Upper lobe of left lung (tissue), 6 donors: ENCODE measurements around the gene CHMP3. TPM values are rescaled to one million over a fixed set of nuclear protein-coding genes. Genes with fewer than 3 reads are reported as not detected.

Experiments used
- ATAC-seq, 2 donors: fragments of 200-7000 bp; cut with Tn5 transposase; one replicate each; pipeline ENCODE4 v1.9.1; 2022; ENCODE audit warnings: mild to moderate bottlenecking in 2 of 2, moderate library complexity in 2 of 2; ENCODE audit not compliant: low FRiP score in 2 of 2
- DNase-seq, 2 donors: peaks; one replicate each; pipeline ENCODE4 v3.0.0-alpha.2; 2019 to 2020
- H3K27ac ChIP-seq, 4 donors: fragments of 200-600 bp; sonication (generic); one replicate each; pipeline ENCODE4 v1.5.1; 2016 to 2019
- H3K27me3 ChIP-seq, 4 donors: fragments of 200-600 bp; sonication (generic); one replicate each; pipeline ENCODE4 v1.5.1; 2017 to 2019
- H3K36me3 ChIP-seq, 4 donors: fragments of 200-600 bp; sonication (generic); one replicate each; pipeline ENCODE4 v1.5.1; 2016 to 2019
- H3K4me1 ChIP-seq, 4 donors: fragments of 200-600 bp; sonication (generic); one replicate each; pipeline ENCODE4 v1.5.1; 2018 to 2019
- H3K4me3 ChIP-seq, 4 donors: fragments of 200-600 bp; sonication (generic); one replicate each; pipeline ENCODE4 v1.5.1; 2017 to 2019; ENCODE audit warnings: mild to moderate bottlenecking in 2 of 4, moderate library complexity in 1 of 4
- H3K9me3 ChIP-seq, 4 donors: fragments of 200-600 bp; sonication (generic); one replicate each; pipeline ENCODE4 v1.5.1; 2018 to 2019
- CTCF ChIP-seq, 6 experiments: fragments of 450-650 bp in 4 of 6; fragments of 200-600 bp in 2 of 6; sonication (generic) in 2 of 6; IDR thresholded peaks; one replicate each; pipeline ENCODE4 v1.5.1; 2016 to 2019; ENCODE audit warnings: antibody characterized with exemption in 6 of 6
- EP300 ChIP-seq, 4 donors: sonication (generic); formaldehyde crosslinking; IDR thresholded peaks; one replicate each; pipeline ENCODE4 v1.5.1; 2017; ENCODE audit warnings: antibody characterized with exemption in 4 of 4, control low read depth in 2 of 4
- POLR2A ChIP-seq, 4 donors: fragments of 450-650 bp; IDR thresholded peaks; one replicate each; pipeline ENCODE4 v1.5.1; 2016 to 2017; ENCODE audit warnings: antibody characterized with exemption in 4 of 4, mild to moderate bottlenecking in 2 of 4
- POLR2AphosphoS5 ChIP-seq, 2 donors: sonication (generic); formaldehyde crosslinking; IDR thresholded peaks; one replicate each; pipeline ENCODE4 v1.5.1; 2017; ENCODE audit warnings: antibody characterized with exemption in 2 of 2
- WGBS, 2 donors: methylation state at CpG; one replicate each; pipeline ENCODE4 v1.1.5; 2017 to 2018; 5-methylcytosine and 5-hydroxymethylcytosine counted together
- total RNA-seq, 6 donors: library from RNA; depleted of rRNA in 4 of 6; stranded (reverse); fragments of >200 nt in 4 of 6; gene quantifications; one replicate each; pipeline versions ENCODE4 v1.1.0 to v1.2.1, GENCODE V29; 2016 to 2021
- donor health status: DM: no; HTN: no; CAD: no; lungs with moderate emphysema.
- donor health status: DM: no; HTN: yes; CAD: no; lungs with severe emphysema.

The CHMP3 gene
- total RNA-seq, 6 donors from 2014 or later = 68.1 to 176 (median 106) TPM

- no peak for ATAC-seq
- 91 to 93% methylated on average over 6 to 7 of the region's 7 CpGs for WGBS, 2 donors
- H3K27ac ChIP-seq = peak overlapping the region in 1 of 4 donors; percentile 19
Observed at GRCh38 chr2:86488561-86489250, 74.5 kb downstream of the CHMP3 start.

DNA sequence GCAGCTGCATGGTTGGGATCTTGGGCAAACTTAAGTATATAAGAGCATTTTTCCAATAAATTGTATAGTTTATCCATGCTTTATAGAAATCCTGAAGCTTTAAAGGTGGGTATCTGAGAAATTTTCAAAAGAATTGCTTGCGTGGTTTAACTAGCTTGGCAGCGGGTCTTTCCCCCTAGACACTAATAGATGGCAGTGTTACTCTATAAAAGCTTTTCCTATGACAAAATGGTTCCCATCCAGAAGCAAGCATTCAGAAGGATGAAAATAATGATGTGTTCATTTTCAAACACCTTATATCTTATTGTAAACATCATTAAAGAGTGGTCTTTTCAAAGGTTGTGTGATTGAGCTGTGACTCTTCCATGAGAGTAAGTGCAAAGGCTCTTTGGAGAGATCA, 76.2 kb downstream of the CHMP3 start:
- peaks cover 0 to 4% (median 0%) of the 10 kb centered on the region in 4 donors for H3K4me1 ChIP-seq
- TF ChIP-seq POLR2A (IDR thresholded peaks at IDR 0.05) (no peak), CTCF (IDR thresholded peaks at IDR 0.05) (no peak), POLR2AphosphoS5 (IDR thresholded peaks at IDR 0.05) (no peak), EP300 (IDR thresholded peaks at IDR 0.05) (no peak)
- H3K27me3 ChIP-seq = no peaks in the 10 kb centered on the region
- no peak overlapping the region for H3K27ac ChIP-seq
- 98 to 100% methylated on average over 2 of the region's 2 CpGs for WGBS, 2 donors
- H3K36me3 ChIP-seq = peaks cover 34 to 100% (median 84%) of the 10 kb centered on the region in 4 donors
- no peak overlapping the region for H3K4me3 ChIP-seq
- ATAC-seq = no peak
- no peaks in the 10 kb centered on the region for H3K9me3 ChIP-seq
- no peak for DNase-seq

More at GRCh38 chr2:86488561-86489250, 74.5 kb downstream of the CHMP3 start:
- DNase-seq = no peak
- H3K4me1 ChIP-seq = no peaks in the 10 kb centered on the region
- H3K9me3 ChIP-seq = no peaks in the 10 kb centered on the region
- H3K4me3 ChIP-seq = no peak overlapping the region
- H3K36me3 ChIP-seq = peaks cover 31 to 100% (median 80%) of the 10 kb centered on the region in 4 donors
- TF ChIP-seq EP300 (IDR thresholded peaks at IDR 0.05) (no peak), CTCF (IDR thresholded peaks at IDR 0.05) (no peak), POLR2AphosphoS5 (IDR thresholded peaks at IDR 0.05) (no peak), POLR2A (IDR thresholded peaks at IDR 0.05) (no peak)
- H3K27me3 ChIP-seq = no peaks in the 10 kb centered on the region

DNA sequence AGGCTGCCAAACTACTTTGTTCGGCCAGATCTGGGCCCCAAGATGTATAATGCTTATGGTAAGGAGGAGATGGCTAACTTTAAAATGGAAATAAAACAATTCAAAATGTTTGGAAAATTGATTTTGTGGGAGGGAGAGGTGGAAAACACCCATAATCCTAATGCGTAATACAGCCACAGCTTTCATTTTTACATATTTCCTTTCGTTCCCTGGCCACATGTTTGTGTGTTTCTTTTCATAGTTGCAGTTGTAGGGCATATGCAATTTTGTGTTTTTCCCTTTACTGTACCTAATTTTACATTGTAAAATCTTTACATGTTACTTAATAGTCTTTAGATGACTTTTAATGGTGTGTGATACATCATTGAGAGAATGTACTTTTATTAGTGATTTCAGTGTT, 77.4 kb downstream of the CHMP3 start:
- no peak overlapping the region for H3K27ac ChIP-seq
- H3K4me1 ChIP-seq = peaks cover 0 to 10% (median 2%) of the 10 kb centered on the region in 4 donors
- no peak for DNase-seq
- TF ChIP-seq POLR2A (IDR thresholded peaks at IDR 0.05) (no peak), POLR2AphosphoS5 (IDR thresholded peaks at IDR 0.05) (no peak), CTCF (IDR thresholded peaks at IDR 0.05) (no peak), EP300 (IDR thresholded peaks at IDR 0.05) (no peak)
- H3K4me3 ChIP-seq = no peak overlapping the region
- 89 to 98% methylated on average over 3 of the region's 3 CpGs for WGBS, 2 donors
- H3K27me3 ChIP-seq = no peaks in the 10 kb centered on the region
- no peaks in the 10 kb centered on the region for H3K9me3 ChIP-seq
- peaks cover 36 to 100% (median 83%) of the 10 kb centered on the region in 4 donors for H3K36me3 ChIP-seq
- ATAC-seq = no peak

DNA sequence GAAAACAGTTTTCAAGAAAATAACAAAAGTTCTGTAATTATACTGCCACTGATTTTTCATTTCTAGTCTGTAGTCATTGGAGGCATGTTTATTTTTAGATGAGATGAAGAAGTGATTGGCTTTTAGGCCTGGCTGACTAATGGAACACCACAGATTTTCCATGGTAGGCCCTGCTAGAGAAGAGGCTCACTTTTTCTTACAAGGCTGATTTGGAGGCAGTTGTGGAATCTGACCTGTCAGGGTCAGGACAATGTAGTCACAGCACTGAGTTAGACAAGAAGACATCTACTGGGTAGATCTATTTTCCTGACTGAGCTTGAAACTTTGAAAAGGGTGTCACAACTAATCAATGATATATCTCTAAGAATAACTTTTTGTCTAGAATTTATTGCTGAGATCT, 78.1 kb downstream of the CHMP3 start:
- DNase-seq (no peak), ATAC-seq (no peak)
- no peaks in the 10 kb centered on the region for H3K9me3 ChIP-seq
- H3K27ac ChIP-seq = no peak overlapping the region
- H3K27me3 ChIP-seq = no peaks in the 10 kb centered on the region
- TF ChIP-seq CTCF (IDR thresholded peaks at IDR 0.05) = no peak
- TF ChIP-seq POLR2AphosphoS5 (IDR thresholded peaks at IDR 0.05) = no peak
- TF ChIP-seq POLR2A (IDR thresholded peaks at IDR 0.05) = no peak
- no peak for TF ChIP-seq EP300 (IDR thresholded peaks at IDR 0.05)
- H3K4me1 ChIP-seq = peaks cover 0 to 12% (median 5%) of the 10 kb centered on the region in 4 donors
- no peak overlapping the region for H3K4me3 ChIP-seq
- H3K36me3 ChIP-seq = peaks cover 40 to 100% (median 81%) of the 10 kb centered on the region in 4 donors

- H3K36me3 ChIP-seq = peaks cover 42 to 100% (median 78%) of the 10 kb centered on the region in 4 donors
- no peaks in the 10 kb centered on the region for H3K27me3 ChIP-seq
- H3K27ac ChIP-seq = no peak overlapping the region
- no peak overlapping the region for H3K4me3 ChIP-seq
- no peaks in the 10 kb centered on the region for H3K9me3 ChIP-seq
- TF ChIP-seq POLR2AphosphoS5 (IDR thresholded peaks at IDR 0.05) (no peak), EP300 (IDR thresholded peaks at IDR 0.05) (no peak), POLR2A (IDR thresholded peaks at IDR 0.05) (no peak), CTCF (IDR thresholded peaks at IDR 0.05) (no peak)
- ATAC-seq (no peak), DNase-seq (no peak)
- WGBS, 2 donors = 95 to 97% methylated on average over 3 of the region's 3 CpGs
- peaks cover 0 to 18% (median 9%) of the 10 kb centered on the region in 4 donors for H3K4me1 ChIP-seq
Observed at GRCh38 chr2:86484385-86484784, 78.9 kb downstream of the CHMP3 start.
